MCF 10A (cell line): Measurements from ENCODE around the gene UNG. TPM values are rescaled to one million over a fixed set of nuclear protein-coding genes. Genes with fewer than 3 reads are reported as not detected.

Source experiments
- BruUV-seq: library from RNA; stranded (reverse); fragments of 400-500 nt; replicated peaks from 2 replicates; lab custom pipeline; 2021; lab: Mats Ljungman, UMichigan
- CTCF ChIA-PET: fragments of 300-600 bp; sonication (Branson Sonifier 250); formaldehyde crosslinking; extraction: SDS; loops from one replicate; lab custom pipeline; 2021; ENCODE audit warnings: antibody characterized with exemption, inconsistent platforms; lab: Yijun Ruan, JAX
- POLR2A ChIA-PET: fragments of 300-600, 350-650 bp; sonication (Branson Sonifier 250); formaldehyde crosslinking; extraction: SDS; loops from one replicate; lab custom pipeline; 2020; ENCODE audit warnings: antibody characterized with exemption, inconsistent platforms; lab: Yijun Ruan, JAX
- DNase-seq: peaks from one replicate; pipeline ENCODE4 v3.0.0-alpha.2; 2018; ENCODE audit not compliant: unreplicated experiment
- H3K27ac Mint-ChIP-seq: one replicate; pipeline ENCODE4 v1.8.0; 2022; ENCODE audit warnings: mild to moderate bottlenecking, low read depth, mixed read lengths; ENCODE audit not compliant: unreplicated experiment
- H3K27me3 Mint-ChIP-seq: one replicate; pipeline ENCODE4 v1.8.0; 2022; ENCODE audit warnings: mixed read lengths; ENCODE audit not compliant: insufficient read depth, unreplicated experiment
- H3K36me3 Mint-ChIP-seq: one replicate; pipeline ENCODE4 v1.8.0; 2022; ENCODE audit warnings: mild to moderate bottlenecking, moderate library complexity, mixed read lengths; ENCODE audit not compliant: insufficient read depth, unreplicated experiment
- H3K4me1 Mint-ChIP-seq: one replicate; pipeline ENCODE4 v1.8.0; 2022; ENCODE audit warnings: mixed read lengths; ENCODE audit not compliant: insufficient read depth, unreplicated experiment
- H3K4me3 Mint-ChIP-seq: one replicate; pipeline ENCODE4 v1.8.0; 2022; ENCODE audit warnings: mild to moderate bottlenecking, moderate library complexity, mixed read lengths; ENCODE audit not compliant: unreplicated experiment
- H3K9me3 Mint-ChIP-seq: one replicate; pipeline ENCODE4 v1.8.0; 2022; ENCODE audit warnings: mixed read lengths; ENCODE audit not compliant: unreplicated experiment
- intact Hi-C: fragments of 100-400 bp; cut with micrococcal nuclease; formaldehyde crosslinking; loops from 2 replicates; pipeline ENCODE4 v1.14.1; 2022
- total RNA-seq: library from RNA; stranded (reverse); gene quantifications from 2 replicates; pipeline ENCODE4 v1.2.3, GENCODE V29; 2022
- TF ChIP-seq, protein P1 (sequence below): fragments of 200-600 bp; IDR thresholded peaks from one replicate; pipeline ENCODE4 v1.8.0; 2022; ENCODE audit warnings: antibody characterized with exemption, mild to moderate bottlenecking; ENCODE audit not compliant: unreplicated experiment

UNG gene
- total RNA-seq, 1 experiment from 2014 or later = 13.8 TPM

DNA sequence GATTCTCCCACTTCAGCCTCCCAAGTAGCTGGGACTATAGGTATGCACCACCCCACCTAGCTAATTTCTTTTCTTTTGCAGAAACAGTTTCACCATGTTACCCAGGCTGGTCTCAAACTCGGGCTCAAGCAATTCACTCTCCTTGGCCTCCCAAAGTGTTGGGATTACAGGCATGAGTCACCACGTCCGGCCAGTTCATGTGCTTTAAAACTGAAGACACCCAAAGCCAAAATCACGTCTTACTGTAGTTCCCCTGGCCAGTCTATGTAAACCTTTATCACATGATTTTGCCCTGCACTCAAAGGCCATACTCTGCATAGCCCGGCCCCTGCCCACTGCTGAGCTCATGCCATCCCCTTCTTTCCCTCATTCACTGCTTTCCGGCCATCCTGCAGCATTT, 8.6 kb upstream of the UNG start:
- Mint-ChIP-seq H3K4me1 (peaks cover 22% of the 10 kb centered on the region), H3K36me3 (peaks cover 80% of the 10 kb centered on the region), H3K9me3 (no peaks in the 10 kb centered on the region), H3K27me3 (no peaks in the 10 kb centered on the region), H3K4me3 (no peak overlapping the region), H3K27ac (no peak overlapping the region)
- TF ChIP-seq, protein P1, sequence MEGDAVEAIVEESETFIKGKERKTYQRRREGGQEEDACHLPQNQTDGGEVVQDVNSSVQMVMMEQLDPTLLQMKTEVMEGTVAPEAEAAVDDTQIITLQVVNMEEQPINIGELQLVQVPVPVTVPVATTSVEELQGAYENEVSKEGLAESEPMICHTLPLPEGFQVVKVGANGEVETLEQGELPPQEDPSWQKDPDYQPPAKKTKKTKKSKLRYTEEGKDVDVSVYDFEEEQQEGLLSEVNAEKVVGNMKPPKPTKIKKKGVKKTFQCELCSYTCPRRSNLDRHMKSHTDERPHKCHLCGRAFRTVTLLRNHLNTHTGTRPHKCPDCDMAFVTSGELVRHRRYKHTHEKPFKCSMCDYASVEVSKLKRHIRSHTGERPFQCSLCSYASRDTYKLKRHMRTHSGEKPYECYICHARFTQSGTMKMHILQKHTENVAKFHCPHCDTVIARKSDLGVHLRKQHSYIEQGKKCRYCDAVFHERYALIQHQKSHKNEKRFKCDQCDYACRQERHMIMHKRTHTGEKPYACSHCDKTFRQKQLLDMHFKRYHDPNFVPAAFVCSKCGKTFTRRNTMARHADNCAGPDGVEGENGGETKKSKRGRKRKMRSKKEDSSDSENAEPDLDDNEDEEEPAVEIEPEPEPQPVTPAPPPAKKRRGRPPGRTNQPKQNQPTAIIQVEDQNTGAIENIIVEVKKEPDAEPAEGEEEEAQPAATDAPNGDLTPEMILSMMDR = no peak
- BruUV-seq = no TSS peak
- ChIA-PET POLR2A (interaction anchor here (2.6 kb wide), 1 partner anchor 37 kb away, joined by 7 read pairs; the partner anchor contains the start of gene USP30), CTCF (interaction anchor here (0.6 to 1.2 kb wide), 4 partner anchors 8 to 262 kb away, joined by 3 read pairs; no protein-coding TSS in a partner anchor)
- no peak for DNase-seq
- intact Hi-C loops = no loop called here

DNA sequence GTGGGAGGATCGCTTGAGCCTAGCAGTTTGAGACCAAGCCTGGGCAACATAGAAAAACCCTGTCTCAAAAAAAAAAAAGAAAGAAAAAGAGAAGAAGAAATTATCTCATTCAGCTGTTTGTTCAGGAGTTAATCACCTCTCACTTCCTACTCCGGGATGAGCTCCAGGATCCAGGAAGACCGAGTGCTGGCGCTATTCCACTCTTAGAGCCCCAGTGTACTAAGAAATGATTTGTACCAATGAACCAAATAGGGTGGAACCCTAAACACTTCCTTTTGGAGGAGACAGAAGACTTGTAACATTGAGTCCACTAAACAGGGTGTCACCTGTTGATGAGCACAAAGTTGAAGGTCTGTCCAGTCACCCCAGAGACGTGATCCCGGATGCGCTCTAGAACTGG, 7.7 kb upstream of the UNG start:
- Mint-ChIP-seq H3K36me3 (peaks cover 71% of the 10 kb centered on the region), H3K27ac (no peak overlapping the region), H3K4me1 (peaks cover 22% of the 10 kb centered on the region), H3K27me3 (no peaks in the 10 kb centered on the region), H3K9me3 (no peaks in the 10 kb centered on the region), H3K4me3 (no peak overlapping the region)
- BruUV-seq = no TSS peak
- ChIA-PET POLR2A (no interaction called here), CTCF (interaction anchor here (1.3 kb wide), 1 partner anchor 22 kb away, joined by 4 read pairs; no protein-coding TSS in a partner anchor)
- intact Hi-C loops = loop anchor here (5.0 to 10.0 kb wide), 3 partner anchors 135 to 1097 kb away; partner anchors contain the start of gene SSH1
- TF ChIP-seq, protein P1 = no peak
- no peak for DNase-seq

DNA sequence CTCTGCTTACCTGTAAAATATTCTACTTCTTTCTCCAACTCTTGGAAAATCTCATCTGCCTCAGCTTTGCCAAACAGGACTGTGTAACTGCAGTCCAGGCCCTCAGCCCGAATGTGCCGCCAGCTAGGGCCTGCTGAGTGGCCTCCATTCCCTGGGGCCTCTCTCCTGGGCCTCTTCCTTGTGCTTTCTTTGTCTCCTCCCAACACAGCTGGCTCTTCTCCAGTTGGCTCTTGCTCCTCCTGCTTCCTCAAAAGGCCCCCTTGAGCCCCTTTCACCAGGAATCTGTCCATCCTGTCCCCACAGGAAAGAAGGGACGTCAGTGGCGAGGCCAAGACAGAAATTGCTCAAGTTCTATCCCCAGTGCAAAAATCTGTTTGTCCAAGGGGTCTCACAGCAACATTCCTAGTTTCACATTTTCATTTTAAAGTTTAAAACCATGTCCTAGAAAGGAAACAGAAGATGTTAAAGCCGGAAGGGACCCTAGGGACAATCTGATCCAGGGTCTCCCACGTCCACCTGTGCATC, 4.8 kb upstream of the UNG start:
- Mint-ChIP-seq H3K4me3 (peak overlapping the region; percentile 83), H3K9me3 (no peaks in the 10 kb centered on the region), H3K4me1 (peaks cover 22% of the 10 kb centered on the region), H3K27me3 (no peaks in the 10 kb centered on the region), H3K27ac (peak overlapping the region; percentile 85), H3K36me3 (peaks cover 48% of the 10 kb centered on the region)
- no TSS peak for BruUV-seq
- peak; percentile 25 for DNase-seq
- TF ChIP-seq, protein P1 = no peak
- POLR2A ChIA-PET = interaction anchor here (0.6 to 2.6 kb wide), 18 partner anchors 9 to 577 kb away, joined by 3 to 15 read pairs (median 4); partner anchors contain the start of genes ISCU, SART3 and SSH1
- CTCF ChIA-PET = interaction anchor here (0.6 to 2.0 kb wide), 24 partner anchors 8 to 1930 kb away, joined by 3 to 7 read pairs (median 3); partner anchors contain the start of gene SSH1
- intact Hi-C loops = loop anchor here (1.0 to 10.0 kb wide), 6 partner anchors 138 to 1100 kb away; partner anchors contain the start of gene SSH1
